ENCODE measurements around the gene C15orf40. TPM values are rescaled to one million over a fixed set of nuclear protein-coding genes. Genes with fewer than 3 reads are reported as not detected.

Gene C15orf40
- 42.1 to 56.1 TPM (median 47.1 TPM) in 5 replicates for total RNA-seq (2022; extraction: Qiagen RNA extraction; ENCODE audit: low read depth)

GRCh38 chr15:83011271-83012075 lies at the start of gene C15orf40:
TSS of gene C15orf40 (minus strand) at chr15:83011639. CDS start at chr15:83011607, 32 bp downstream.

GRCh38 chr15:82985688-82986441 lies 25.6 kb downstream of the C15orf40 start, which contains the start of gene RAMAC:
TSS of gene RAMAC (plus strand) at chr15:82986210. CDS start at chr15:82989019, 2,809 bp downstream.

DNA sequence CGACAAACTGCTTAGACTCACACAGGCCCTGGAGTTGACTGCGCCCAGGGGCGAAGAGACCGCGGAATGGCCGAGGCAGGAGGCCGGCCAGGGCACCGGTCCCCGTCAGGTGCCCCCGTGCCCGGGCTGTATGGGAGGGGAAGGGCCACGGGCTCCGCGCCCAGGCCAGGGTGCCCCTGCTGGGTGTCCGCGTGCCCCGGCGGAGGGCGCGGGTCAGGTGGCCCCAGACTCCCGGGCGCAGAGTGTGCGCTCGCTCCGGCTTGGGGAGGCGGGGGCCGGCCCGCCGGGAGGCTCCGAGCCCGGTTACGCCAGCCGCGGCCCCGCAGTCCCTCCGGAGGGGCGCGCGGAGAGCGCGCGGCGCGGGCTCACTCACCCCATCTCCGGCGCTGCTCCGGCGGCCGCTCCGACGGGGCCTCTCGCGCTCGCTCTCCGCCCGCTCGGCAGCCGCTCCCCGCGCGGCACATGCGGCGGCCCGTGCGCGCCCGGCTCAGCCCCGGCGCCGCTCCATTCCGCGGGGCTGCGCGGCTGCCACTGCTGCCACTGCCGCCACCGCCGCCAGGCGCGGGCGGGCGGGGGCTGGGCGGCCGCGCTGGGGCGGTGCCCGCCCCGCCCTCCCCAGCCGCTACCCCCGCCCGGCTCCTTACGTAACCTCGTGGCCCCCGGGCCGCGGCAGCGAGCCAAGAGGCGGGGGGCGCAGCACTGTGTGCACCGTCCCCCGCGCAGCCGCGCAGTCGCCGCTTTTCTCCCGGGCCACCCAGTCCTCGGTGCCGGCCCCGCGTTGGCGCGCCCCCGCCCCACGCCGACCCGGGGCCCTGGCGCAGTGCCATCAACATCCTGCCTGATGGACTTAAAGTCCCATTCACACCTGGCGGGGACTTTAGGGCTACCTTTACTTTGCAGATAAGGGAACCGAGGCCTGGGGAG lies 59.0 kb downstream of the C15orf40 start, which contains the start of gene HOMER2:
Gene HOMER2 (minus strand): TSS at position 563 of the 924 bp plus-strand sequence. CDS start 185 bp downstream, at position 378.

Other genes with a start within 250 kb of the C15orf40 start
- not detected in 5 replicates for gene FSD2, start 205.6 kb downstream of the C15orf40 start, total RNA-seq (2022; extraction: Qiagen RNA extraction; ENCODE audit: low read depth)
- gene WHAMM, start 202.0 kb downstream of the C15orf40 start, total RNA-seq (2022; extraction: Qiagen RNA extraction; ENCODE audit: low read depth): 6.8 to 7.8 TPM (median 7.5 TPM) in 5 replicates
- gene HOMER2, start 58.9 kb downstream of the C15orf40 start, total RNA-seq (2022; extraction: Qiagen RNA extraction; ENCODE audit: low read depth): 11.5 to 13.1 TPM (median 12.7 TPM) in 5 replicates
- 39.0 to 61.3 TPM (median 43.3 TPM) in 5 replicates for gene RAMAC, start 25.4 kb downstream of the C15orf40 start, total RNA-seq (2022; extraction: Qiagen RNA extraction; ENCODE audit: low read depth)
- gene BTBD1, start 55.6 kb upstream of the C15orf40 start, total RNA-seq (2022; extraction: Qiagen RNA extraction; ENCODE audit: low read depth): 51.4 to 65.4 TPM (median 55.2 TPM) in 5 replicates
- gene TM6SF1, start 96.0 kb upstream of the C15orf40 start, total RNA-seq (2022; extraction: Qiagen RNA extraction; ENCODE audit: low read depth): 0.05 to 0.10 TPM in 2 of 5 replicates, not detected in the others
- gene HDGFL3, start 196.2 kb upstream of the C15orf40 start, total RNA-seq (2022; extraction: Qiagen RNA extraction; ENCODE audit: low read depth): 49.8 to 80.7 TPM (median 56.0 TPM) in 5 replicates